ENCODE results near the gene NSD2. TPM values are rescaled to one million over a fixed set of nuclear protein-coding genes. Genes with fewer than 3 reads are reported as not detected.
A peak's percentile ranks its signal among the peaks of the same experiment; 100 is the strongest.
"Not testable (repeated sequence)": the region's sequence is repeated elsewhere in the genome, so short reads cannot be mapped to it uniquely, and the experiment has no call there.

NSD2 gene
- 60.2 and 75.1 TPM in 2 replicates for total RNA-seq (2014; rRNA removed; shearing (Covaris generic))

DNA sequence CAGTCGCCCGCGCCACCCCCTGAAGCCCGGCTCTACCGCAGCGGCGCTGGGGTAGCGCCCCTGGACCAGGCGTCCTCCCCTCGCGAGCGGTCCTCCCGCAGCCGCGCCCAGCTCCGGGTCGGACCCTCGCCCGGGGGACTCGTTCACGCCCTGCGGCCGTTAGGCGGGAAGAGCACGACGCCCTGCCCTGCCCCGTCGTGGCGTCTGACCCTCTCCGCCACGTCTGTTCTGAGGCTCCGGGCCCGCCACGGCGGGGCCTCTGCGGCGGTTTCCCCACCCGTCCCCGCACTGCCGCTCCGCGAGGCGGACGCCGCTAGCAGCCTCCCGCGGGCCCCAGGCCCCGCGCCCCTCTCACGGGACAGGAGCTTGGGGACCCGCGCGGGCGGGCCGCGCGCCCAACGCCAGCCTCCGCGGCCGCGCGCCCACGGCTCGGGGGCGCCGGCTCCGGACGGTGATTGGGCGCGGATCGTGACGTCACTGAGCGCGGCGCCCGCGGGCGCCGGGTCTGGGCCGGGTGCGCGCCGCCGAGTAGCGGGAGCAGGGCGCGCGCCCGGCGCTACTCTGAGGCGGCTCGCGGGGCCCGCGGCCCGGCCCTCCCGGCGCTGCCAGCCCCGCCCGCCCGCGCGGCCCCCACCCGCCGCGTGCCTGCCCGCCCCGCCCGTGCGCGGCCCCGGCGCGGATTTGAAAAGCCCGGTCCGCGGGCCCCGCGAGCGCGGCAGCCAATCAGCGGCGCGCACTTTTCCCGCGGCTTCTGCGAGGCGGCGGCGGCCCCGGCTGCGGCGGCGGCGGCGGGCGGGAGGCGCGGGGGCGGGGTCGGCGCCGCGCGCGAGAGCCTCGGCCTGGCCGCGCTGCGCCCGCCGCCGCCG, at the start of gene NSD2:
Gene NSD2, plus strand, starts transcription at position 816 of the 866 bp plus-strand sequence. CDS start 29,262 bp downstream, outside the sequence.
- DNase-seq (ENCODE audit: low read depth): peak; percentile 93

DNA sequence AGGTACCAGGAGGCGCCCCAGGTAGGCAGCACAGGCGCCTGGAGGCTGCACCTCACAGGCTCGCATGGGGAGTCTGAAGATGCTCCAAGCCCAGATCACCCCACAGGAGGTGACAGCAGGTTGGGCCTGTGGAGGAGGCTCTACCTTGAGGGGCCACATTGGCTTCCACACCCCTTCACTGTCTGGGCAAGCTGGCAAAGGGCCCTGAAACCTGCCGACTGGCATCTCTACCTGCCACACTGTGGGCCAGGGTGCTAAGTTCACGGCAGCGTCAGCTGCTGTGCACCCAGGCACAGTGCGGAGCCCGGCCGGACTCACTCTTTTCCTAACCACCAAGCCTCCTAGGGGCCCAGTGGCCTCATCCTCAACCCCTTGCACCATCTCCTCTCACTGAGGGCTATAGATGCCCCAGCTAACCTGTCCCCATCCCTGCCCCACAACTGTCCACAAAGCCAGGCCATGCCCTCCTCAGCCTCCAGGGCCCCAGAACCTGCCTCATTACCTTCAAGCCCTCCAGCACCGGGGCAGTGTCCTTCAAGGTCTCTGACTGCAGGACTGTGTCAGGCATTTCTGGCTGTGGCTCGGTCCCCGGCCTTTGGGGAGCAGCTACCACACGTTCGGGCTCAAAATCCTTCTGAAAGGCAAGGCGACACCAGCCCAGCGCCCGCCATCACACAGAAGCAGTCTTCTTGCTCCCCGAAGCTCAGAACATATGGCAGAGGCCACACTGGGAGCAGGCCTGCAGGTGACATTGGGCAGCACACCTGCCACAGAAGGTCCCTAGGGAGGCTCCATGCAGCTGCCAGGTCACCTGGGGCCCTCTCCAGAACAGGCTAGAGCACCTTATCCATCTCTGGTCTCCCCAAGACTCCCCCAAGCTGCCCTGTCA, 49.3 kb upstream of the NSD2 start:
- DNase-seq (ENCODE audit: low read depth): no peak

DNA sequence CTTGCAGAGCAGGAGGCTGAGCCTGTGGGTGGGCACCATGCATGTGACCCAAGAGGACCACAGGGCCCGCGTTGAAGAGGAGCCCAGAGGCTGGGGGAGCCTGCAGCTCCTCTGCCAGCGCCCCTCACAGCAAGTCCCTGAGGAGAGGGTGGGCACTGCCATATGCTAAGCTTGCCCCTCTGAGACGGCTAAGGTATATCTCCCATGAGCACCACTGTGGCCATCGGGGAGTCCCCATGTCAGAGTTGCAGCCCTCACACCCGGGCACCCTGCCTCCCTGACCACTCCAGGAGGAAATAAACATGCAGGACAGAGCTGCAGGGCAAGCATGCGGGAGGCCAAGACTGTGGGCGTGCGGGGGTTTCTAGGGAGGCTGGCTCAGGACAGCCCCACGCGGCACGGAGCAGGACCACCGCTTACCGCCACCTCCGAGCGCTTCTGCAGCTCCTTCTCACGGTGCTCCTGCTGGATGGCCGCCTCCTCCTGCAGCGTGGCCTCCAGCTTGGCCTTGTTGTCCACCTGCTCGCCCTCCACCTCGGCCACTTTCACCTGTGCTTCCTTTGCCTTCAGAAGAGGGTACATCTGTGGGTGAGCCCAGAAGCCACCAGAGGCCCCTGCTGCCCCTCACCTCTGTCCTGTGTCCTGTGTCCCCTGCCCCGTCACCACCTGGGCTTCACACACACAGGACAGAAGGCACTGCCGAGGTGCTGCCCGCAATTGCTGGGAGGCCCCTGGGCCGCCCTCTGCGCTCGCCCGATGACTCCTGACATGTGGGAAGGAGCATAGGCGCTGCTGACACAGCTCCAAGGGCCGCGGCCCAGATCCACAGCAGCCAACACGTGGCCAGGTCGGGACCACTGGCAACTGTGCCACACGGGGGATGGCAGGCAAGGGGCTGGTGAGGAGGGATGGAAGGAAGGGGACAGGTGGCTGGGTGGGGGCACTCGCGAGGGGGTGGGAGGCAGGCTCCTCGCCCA, 48.3 kb upstream of the NSD2 start:
- DNase-seq (ENCODE audit: low read depth): no peak

DNA sequence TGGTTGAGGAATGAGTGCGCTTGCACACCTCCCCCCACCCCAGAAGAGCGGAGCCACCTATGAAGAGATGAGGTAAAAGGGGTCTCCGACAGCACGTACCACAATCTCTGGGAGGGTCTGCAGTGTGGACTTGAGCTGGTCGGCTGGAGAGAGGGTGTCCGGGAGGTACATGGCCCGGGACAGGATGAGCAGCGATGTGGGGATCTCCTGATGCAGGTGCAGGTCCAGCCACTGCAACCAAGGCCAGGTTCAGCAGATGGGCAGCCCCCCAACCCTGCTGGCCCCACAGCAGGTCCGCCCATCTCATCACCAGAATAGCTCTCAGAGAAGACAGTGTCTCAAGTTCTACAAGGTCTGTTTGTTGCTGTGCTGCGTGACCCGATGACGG, 47.7 kb upstream of the NSD2 start:
- no peak for DNase-seq (ENCODE audit: low read depth)

DNA sequence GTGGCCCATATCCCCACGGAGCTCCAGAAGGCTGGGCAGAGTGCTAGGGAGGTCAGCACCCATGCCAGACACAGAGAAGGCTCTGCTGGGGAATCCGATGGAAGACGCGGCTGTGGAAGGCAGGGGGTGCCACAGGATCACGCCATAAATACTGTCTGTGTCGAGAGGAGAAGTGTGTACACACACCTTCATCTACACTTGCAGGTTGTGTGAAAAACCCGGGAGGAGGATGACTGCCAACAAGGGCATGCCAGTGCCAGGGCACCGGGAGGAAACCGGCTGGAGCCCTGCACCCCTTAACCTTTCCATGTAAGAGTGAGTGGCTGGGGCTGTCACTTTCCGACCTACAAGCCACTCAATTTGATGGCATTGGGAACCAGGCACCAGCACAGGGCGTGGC, 46.4 kb upstream of the NSD2 start:
- DNase-seq (ENCODE audit: low read depth): no peak

DNA sequence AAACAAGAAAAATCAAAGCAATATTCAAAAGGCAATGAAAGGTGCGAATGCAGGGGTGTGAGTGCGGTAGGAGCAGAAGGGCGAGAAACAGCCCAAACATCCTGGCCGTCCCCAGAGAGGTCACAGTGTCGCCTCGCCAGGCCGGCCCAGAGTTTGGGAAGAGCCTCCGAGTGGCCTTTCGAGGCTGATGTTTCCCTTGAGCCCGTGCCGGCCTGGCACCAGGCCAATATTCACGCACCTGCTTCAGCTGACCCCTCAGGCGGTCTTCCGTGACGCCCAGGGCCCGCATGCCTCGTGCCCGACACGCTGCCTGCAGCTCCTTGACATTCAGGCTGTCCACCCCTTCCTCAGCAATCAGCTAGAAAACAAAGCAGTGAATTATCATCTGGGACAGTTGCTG, 45.9 kb upstream of the NSD2 start:
- no peak for DNase-seq (ENCODE audit: low read depth)

DNA sequence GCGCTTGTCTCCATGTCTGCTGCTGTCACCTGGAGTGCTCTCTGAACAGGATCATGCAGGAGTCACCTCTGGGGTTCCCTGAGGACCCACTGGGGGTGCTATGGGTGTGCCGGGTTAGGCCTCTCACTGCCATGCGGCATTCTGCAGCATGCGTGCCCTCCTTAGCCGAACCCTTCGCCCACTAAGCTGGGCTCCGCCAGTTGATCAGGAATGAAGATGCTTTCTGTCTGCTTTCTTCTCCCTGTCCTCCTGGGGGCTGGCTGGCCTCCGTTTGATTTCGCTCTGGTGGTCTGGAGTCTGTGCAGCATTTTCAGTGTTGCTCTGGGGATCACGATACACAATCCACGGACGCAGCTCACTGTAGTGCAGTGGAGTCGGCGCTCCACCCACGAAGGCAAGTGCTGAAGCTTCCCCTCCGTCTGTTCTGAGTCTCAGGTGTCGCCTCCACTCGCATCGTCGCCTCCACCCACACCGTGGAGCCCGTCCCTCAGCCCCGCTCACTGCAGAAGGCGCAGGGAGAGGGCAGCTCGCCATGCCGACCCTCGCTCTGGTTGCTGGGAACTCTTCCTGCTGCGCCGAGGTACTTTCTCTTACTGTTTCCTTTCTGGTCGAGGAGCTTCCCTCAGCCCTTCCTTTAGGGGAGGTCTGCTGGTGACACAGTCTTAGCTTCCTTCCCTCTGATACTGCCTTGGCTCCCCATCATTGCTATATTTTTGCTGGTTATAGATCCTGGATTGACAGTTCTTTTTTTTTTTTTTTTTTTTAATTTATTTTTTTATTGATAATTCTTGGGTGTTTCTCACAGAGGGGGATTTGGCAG, 44.5 kb upstream of the NSD2 start:
- no peak for DNase-seq (ENCODE audit: low read depth)

DNA sequence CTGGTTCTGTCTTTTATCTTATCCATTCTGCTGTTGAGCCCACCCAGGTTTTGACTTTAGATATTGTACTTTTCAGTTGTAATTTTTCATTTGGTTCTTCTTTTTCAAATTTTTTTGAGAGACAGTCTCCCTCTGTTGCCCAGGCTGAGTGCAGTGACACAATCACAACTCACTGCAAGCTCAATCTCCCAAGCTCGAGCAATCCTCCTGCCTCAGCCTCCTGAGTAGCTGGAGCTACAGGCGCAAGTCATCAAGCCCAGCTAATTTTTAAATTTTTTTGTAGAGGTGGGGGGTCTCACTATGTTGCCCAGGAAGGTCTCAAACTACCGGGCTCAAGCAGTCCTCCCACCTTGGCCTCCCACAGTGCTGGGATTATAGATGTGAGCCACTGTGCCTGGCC, 41.0 kb upstream of the NSD2 start:
- DNase-seq (ENCODE audit: low read depth): no peak

DNA sequence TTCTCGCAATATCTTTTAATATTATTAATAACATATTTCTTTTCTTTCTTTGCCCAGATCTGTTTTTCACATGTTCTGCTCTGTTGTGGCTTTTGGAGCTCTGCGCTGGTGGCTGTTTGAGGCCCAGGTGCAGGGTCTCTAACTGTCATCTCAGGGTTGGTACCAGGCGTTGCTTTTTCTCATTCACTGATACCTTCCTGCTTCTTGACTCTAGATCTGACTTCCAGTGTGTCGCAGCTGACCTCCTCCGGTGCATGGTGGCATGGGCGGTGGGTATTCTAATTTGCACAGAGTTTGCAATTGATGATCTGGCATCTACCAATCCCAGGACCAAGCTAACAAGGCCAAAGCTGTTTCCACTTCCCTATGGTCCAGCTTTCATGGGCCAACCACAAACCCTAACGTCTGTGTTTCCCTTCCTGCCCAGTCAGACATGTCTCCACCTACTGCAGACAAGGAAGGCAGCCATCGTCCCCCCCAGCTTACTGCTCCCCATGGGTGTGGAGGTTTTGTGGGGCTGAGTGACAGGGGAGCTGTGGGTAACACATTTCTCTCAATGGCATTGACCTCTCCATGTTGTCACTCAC, 40.5 kb upstream of the NSD2 start:
- no peak for DNase-seq (ENCODE audit: low read depth)

DNA sequence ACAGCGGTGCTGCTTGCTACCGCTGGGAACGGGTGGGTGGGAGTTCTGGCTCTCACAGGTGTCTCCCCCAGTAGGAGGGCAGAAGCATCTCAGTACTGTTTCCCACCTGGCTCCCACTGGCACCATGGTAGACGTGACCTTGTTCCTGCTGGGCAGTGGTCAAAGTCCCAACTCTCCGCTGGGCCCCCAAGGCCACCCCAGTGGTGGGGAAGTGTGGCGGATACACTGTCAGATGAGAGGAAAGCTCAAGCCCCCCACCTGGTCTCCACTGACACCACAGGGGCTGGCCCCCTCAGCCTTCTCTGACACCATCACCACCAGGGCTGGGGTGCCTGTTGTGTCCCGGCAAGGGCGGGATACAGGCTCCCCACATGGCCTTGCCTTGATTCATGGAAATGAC, 39.9 kb upstream of the NSD2 start:
- no peak for DNase-seq (ENCODE audit: low read depth)

DNA sequence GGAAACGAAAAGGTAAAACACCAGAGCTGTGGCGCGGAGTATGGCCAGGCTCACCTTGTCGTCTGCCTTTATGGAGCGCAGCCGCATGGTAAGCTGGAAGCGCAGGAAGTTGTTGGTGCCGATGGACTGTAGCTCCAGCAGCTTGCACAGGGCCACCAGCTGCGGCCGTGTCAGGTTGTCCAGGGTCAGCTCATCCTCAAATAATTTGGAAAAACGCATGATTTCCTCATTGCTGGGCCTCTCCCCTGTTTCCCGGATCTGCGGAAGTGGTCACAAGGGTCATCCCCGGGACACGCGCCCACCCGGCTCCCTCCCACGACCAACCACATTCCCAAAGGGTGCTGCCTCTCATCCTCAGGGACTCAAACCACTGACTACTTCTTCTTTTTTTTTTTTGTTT, 38.5 kb upstream of the NSD2 start:
- no peak for DNase-seq (ENCODE audit: low read depth)

DNA sequence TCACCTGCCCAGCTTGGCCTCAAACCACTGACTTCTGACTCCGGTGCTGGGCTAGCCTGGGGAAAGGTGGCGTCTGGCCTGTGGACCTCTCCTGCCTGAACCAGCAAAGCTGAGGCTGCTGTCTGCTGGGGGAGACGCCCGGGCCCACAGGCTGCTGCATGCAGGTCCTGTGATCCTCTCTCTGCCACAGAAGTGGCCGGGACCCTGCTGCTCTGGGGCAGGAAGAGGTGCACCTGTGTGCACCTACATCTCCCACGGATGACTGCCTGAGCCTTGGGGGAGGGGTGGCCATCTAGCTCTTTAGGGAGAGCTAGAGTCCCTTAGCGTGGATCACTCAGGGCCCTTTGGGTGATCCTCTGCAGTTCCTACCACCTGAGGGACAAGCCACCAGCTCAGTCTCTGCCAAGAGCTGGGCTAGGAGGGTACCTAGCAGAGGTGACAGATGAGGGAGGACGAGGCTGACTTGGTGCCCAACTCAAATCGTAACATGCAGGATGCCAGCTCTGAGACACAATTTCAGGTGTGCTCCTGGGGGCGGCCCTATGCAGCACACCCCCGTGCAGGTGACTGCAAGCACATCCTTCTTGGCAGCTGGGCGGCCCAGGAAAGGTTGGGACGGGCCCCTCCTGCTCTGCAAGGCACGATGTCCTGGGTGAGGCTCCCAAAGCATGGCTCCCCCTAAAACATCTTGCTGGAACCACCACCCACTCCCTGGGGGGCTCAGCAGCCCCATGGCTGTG, 37.7 kb upstream of the NSD2 start:
- DNase-seq (ENCODE audit: low read depth): no peak

DNA sequence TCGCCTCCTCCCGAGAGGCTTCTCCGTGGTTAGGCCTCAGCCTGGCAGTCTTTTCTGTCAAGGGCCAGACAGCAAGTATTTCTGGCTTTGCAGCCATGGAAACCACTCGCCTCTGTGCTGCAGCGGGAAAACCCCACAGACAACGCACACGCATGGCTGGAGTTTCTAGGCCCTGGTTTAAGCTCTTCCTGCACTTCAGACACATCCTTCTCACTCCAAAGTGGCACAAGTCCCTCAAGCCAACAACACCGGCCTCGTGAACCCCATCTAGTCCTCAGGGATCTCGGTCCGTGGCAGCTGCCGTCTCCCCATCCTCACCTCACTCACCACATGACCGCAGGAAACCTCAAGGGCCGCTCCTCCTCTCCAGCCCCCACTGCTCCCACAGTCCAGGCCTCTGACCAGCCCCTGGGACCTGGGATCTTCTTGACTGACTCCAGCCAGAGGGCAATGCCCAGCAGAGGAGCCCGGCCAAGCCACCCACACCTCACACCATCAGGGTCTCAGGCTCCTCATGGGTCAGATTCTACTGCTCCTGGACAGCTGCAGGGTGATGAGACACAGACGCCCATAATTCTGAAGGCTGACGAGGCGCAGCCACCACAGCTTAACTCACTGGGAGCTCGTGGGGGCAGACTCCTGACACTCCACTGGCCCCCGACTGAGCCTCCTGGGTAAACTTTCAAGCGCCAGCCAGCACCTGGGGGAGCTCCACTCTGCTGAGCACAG, 37.0 kb upstream of the NSD2 start:
- no peak for DNase-seq (ENCODE audit: low read depth)

DNA sequence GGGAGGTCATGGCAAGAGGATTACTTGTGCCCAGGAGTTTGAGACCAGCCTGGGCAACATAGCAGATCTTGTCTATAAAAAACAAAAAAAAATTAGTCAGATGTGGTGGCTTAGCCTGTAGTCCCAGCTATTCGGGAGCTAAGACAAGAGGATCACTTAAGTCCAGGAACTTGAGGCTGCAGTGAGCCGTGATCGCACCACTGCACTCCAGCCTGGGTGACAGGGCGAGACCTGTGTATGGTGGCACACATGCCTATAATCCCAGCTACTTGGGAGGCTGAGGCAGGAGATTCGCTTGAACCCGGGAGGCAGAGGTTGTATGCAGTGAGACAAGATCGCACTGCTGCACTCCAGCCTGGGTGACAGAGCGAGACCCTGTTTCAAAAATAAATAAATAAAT, 35.4 kb upstream of the NSD2 start:
- not testable (repeated sequence) for DNase-seq (ENCODE audit: low read depth)

DNA sequence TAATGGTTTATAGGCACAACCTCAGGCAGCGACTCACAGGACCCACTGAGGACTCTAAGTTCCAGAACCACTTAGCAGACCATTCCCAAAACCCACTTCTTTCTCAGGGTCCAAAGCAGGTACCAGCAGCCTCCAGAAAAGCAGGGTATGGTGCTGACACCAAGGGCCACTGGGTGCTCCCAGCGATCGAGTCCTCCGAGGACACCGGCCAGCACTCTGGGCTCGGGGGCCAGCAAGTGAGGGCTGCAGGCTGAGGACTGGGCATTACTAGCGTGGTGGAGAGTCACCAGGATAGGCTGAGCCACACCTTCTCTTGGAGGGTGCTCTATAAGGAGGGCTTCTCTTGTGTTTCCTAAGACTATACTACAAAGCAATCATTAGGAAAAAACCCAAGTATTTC, 34.5 kb upstream of the NSD2 start:
- no peak for DNase-seq (ENCODE audit: low read depth)

DNA sequence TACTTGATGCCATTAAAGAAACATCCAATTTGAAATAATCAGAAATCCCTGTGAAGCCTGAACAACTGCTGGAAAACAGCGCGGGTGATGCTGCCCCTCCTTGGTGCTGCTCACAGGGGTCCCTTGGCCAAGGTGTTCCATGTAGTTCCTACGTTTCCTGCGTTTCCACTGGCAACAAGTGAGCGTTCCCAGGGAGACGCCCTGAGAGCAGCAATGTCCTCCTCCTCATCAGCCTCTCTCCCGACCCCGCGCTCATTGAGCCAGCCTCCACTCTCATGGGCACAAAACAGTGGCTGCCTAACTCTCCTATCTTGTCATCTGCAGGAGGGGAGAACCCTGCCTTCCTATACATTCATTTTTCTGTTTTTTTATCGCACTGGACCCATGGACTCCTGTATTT, 34.1 kb upstream of the NSD2 start:
- no peak for DNase-seq (ENCODE audit: low read depth)

DNA sequence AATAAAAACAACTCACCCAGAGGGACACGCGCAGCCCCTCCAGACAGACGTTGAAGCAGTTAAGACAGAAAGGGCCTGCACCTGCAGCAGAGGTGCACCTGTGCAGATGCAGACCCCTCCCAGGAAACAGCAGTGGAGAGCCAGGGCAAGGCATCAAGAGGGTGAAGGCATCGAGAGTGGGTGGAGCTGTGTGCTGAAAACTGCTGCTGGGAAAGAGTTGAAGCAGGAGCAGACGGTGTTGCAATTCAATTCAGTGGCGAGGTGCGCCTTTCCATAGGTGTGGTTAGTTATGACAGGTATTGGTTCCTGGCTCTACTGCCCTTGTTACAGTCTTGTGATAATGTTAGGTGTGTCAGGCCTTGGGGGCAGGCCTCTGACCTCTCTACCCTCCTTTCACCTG, 31.9 kb upstream of the NSD2 start:
- DNase-seq (ENCODE audit: low read depth): no peak

DNA sequence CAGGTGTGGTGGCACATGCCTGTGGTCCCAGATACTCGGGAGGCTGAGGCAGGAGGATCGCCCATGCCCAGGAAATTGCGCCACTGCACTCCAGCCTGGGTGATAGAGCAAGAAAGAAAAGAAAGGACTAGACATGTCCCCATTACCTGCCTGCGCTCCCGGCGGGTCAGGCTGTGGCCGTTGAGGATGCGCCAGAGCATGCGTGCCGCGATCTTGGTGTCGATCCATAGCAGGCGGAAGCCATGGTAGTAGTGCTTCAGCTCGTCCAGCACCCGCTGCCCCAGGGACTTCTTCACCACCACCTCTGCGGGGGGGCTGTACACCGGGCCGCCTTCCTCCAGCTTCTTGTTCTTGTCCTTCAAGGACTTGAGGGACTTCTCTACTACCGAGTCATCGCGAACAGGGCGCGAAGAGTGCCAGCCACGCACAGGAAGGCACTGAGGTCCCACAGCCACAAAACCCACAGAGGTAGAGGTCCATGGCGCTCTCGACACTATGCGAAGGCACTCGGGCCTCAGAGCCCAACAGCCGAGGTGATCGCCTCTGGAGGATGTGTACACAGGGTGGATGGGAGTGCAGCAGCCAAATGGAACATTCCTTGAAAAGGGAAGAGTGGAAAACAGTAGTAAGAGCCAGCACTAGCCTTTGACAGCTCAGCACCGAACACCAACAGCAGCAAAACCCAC, 29.8 kb upstream of the NSD2 start:
- DNase-seq (ENCODE audit: low read depth): no peak

DNA sequence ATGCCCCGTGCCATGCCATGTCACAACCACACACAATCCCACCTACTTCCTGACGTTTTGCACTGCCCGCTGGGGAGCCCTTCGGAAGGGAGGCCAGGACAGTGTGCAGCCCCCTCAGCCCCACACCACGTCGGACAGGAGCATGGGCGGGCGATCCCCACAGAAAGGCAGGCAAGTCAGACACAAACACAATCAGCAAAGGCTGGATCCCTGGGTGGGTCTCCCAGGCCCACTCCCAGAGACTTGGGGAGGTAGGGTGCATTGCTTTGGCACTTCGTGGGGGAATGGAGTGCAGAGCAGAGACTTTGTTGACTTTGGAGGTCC, 29.3 kb upstream of the NSD2 start:
- no peak for DNase-seq (ENCODE audit: low read depth)

Data from Daoy (cell line).